Endothelial cell of umbilical vein (primary cell): ENCODE results near the gene CD226. TPM values are rescaled to one million over a fixed set of nuclear protein-coding genes. Genes with fewer than 3 reads are reported as not detected.
"Not testable (repeated sequence)": the region's sequence is repeated elsewhere in the genome, so short reads cannot be mapped to it uniquely, and the experiment has no call there.

Experiments used
- BruUV-seq: library from RNA; stranded (reverse); fragments of 400-500 nt; replicated peaks from 2 replicates; lab custom pipeline; 2021; lab: Mats Ljungman, UMichigan
- CTCF ChIA-PET: fragments of 300-600, 350-600 bp; sonication (Branson Sonifier 250); formaldehyde crosslinking; loops from one replicate; lab custom pipeline; 2021; ENCODE audit warnings: antibody characterized with exemption, inconsistent platforms; lab: Charles Lee
- POLR2A ChIA-PET: fragments of 300-600, 350-600 bp; sonication (Branson Sonifier 250); formaldehyde crosslinking; loops from one replicate; lab custom pipeline; 2021; ENCODE audit warnings: antibody characterized with exemption, inconsistent platforms; lab: Charles Lee
- DNase-seq: peaks from one replicate; pipeline ENCODE4 v3.0.0-alpha.2; 2011; ENCODE audit warnings: low read depth, low spot score
- FAIRE-seq: peaks from 2 replicates; lab custom pipeline; 2011; peaks lifted over from hg19 to GRCh38; lab: Jason Lieb, UNC
- H2AFZ ChIP-seq: 2 replicates; pipeline ENCODE4 v1.6.0; 2012; ENCODE audit warnings: low read depth, low read length, control low read depth, inconsistent platforms
- H3K27ac ChIP-seq: 2 replicates; pipeline ENCODE4 v1.5.1; 2011; ENCODE audit warnings: low read depth, mild to moderate bottlenecking, control low read depth, low read length, moderate library complexity; ENCODE audit not compliant: insufficient read depth
- H3K27me3 ChIP-seq, 2 experiments: 2 replicates each; pipeline versions ENCODE4 v1.6.0 to v1.6.1; 2011; ENCODE audit warnings: low read length in 2 of 2, mixed read lengths in 1 of 2; ENCODE audit not compliant: control insufficient read depth in 2 of 2, insufficient read depth in 2 of 2
- H3K36me3 ChIP-seq, 2 experiments: 2 replicates in 1 of 2; 3 replicates in 1 of 2; pipeline ENCODE4 v1.5.1; 2011; ENCODE audit warnings: low read length in 2 of 2, mild to moderate bottlenecking in 1 of 2, moderate library complexity in 1 of 2; ENCODE audit not compliant: control insufficient read depth in 2 of 2, insufficient read depth in 2 of 2; ENCODE audit errors: extremely low read depth in 1 of 2
- H3K4me1 ChIP-seq: 3 replicates; pipeline ENCODE4 v1.5.1; 2011; ENCODE audit warnings: mild to moderate bottlenecking, low read length; ENCODE audit not compliant: control insufficient read depth, insufficient read depth; ENCODE audit errors: extremely low read depth
- H3K4me2 ChIP-seq: 2 replicates; pipeline ENCODE4 v1.6.1; 2011; ENCODE audit warnings: low read length, control low read depth, mixed read lengths; ENCODE audit not compliant: insufficient read depth
- H3K4me3 ChIP-seq, 3 experiments: fragments of 200-600 bp in 1 of 3; sonication (generic), shearing (Covaris generic) in 1 of 3; replicated peaks in 1 of 3; 2 replicates each; pipeline ENCODE4 v1.5.1; 2011 to 2016; ENCODE audit warnings: control low read depth in 3 of 3, low read length in 3 of 3, mild to moderate bottlenecking in 2 of 3, inconsistent platforms in 1 of 3, low read depth in 1 of 3, moderate library complexity in 1 of 3; ENCODE audit not compliant: insufficient read depth in 1 of 3
- H3K79me2 ChIP-seq: 2 replicates; pipeline ENCODE4 v1.6.0; 2012; ENCODE audit warnings: low read length, inconsistent platforms; ENCODE audit not compliant: control insufficient read depth, insufficient read depth
- H3K9ac ChIP-seq: replicated peaks from 2 replicates; pipeline ENCODE3; 2011; ENCODE audit warnings: low read length, control low read depth; ENCODE audit not compliant: insufficient read depth; ENCODE audit errors: extremely low read depth
- H3K9me1 ChIP-seq: replicated peaks from 3 replicates; pipeline ENCODE4 v1.6.0; 2011; ENCODE audit warnings: mild to moderate bottlenecking, low read length; ENCODE audit not compliant: control insufficient read depth, insufficient read depth; ENCODE audit errors: extremely low read depth
- H3K9me3 ChIP-seq: replicated peaks from 2 replicates; pipeline ENCODE4 v1.5.1; 2012; ENCODE audit warnings: low read length, inconsistent platforms; ENCODE audit not compliant: control insufficient read depth, insufficient read depth
- H4K20me1 ChIP-seq: replicated peaks from 2 replicates; pipeline ENCODE3; 2011; ENCODE audit warnings: mild to moderate bottlenecking, low read length; ENCODE audit not compliant: control insufficient read depth, insufficient read depth; ENCODE audit errors: extremely low read depth
- EZH2 ChIP-seq: IDR thresholded peaks from 2 replicates; pipeline ENCODE4 v1.6.1; 2012; ENCODE audit warnings: borderline replicate concordance, low read depth, mild to moderate bottlenecking, moderate library complexity, low read length, inconsistent platforms; ENCODE audit not compliant: severe bottlenecking
- GATA2 ChIP-seq: IDR thresholded peaks from 2 replicates; pipeline ENCODE4 v1.7.0; 2011; ENCODE audit warnings: low read depth, mild to moderate bottlenecking, moderate library complexity, mixed read lengths, low read length; ENCODE audit not compliant: insufficient read length, insufficient read depth
- JUN ChIP-seq: IDR thresholded peaks from 2 replicates; pipeline ENCODE4 v1.6.1; 2011; ENCODE audit warnings: borderline replicate concordance, low read depth; ENCODE audit not compliant: insufficient read length, insufficient read depth
- MAX ChIP-seq: IDR thresholded peaks from 2 replicates; pipeline ENCODE4 v1.6.1; 2011; ENCODE audit not compliant: insufficient read depth, insufficient read length
- MYC ChIP-seq: IDR thresholded peaks from one replicate; pipeline ENCODE4 v1.6.1; 2011; ENCODE audit warnings: mild to moderate bottlenecking, low read depth, low read length
- POLR2A ChIP-seq: IDR thresholded peaks from 2 replicates; pipeline ENCODE4 v1.6.1; 2012; ENCODE audit warnings: low read depth, mild to moderate bottlenecking, control low read depth, low read length
- POLR2AphosphoS5 ChIP-seq: IDR thresholded peaks from 2 replicates; pipeline ENCODE4 v1.6.1; 2012; ENCODE audit warnings: low read depth, mild to moderate bottlenecking, control low read depth, low read length, moderate library complexity; ENCODE audit not compliant: insufficient read depth
- dilution Hi-C: fragments of 300-500 bp; cut with MboI; formaldehyde crosslinking; loops from one replicate; pipeline ENCODE4 v1.15.0; 2019; ENCODE audit warnings: low sequenced_read_pairs; ENCODE audit not compliant: extremely low pct_ligation_motif_present
- intact Hi-C: fragments of 100-400 bp; cut with micrococcal nuclease; formaldehyde crosslinking; loops from one replicate; pipeline ENCODE4 v1.10.0; 2022
- polyA plus RNA-seq, 4 experiments: library from polyadenylated mRNA; depleted of rRNA in 3 of 4; stranded (reverse) in 3 of 4; unstranded in 1 of 4; fragments of >200 nt; gene quantifications; 2 replicates each; pipeline versions ENCODE4 v1.2.1 to v1.2.3, GENCODE V29; 2011 to 2012; ENCODE audit warnings: missing spikeins in 1 of 4
- total RNA-seq: library from RNA; stranded (reverse); gene quantifications from 2 replicates; pipeline ENCODE4 v1.2.3, GENCODE V29; 2021
- TF ChIP-seq, protein P1 (sequence below), 2 donors: IDR thresholded peaks; 1 replicate in 1 of 2; 2 replicates in 1 of 2; pipeline ENCODE4 v1.5.1; 2011; ENCODE audit warnings: low read length in 2 of 2, mild to moderate bottlenecking in 2 of 2, moderate library complexity in 2 of 2, control low read depth in 1 of 2, inconsistent platforms in 1 of 2, low read depth in 1 of 2; ENCODE audit not compliant: insufficient read depth in 1 of 2; ENCODE audit errors: extremely low read depth in 1 of 2

The CD226 gene
- total and polyA plus RNA-seq, 2 donors (not counting 3 experiments of a cell fraction or from before 2014, with no cell fraction given): 0.20 TPM; not detected in 1

- dilution Hi-C loops: no loop called here
- no peaks in the 10 kb centered on the region for H3K4me1 ChIP-seq
- no peaks in the 10 kb centered on the region for H4K20me1 ChIP-seq
- intact Hi-C loops: no loop called here
- H3K27ac ChIP-seq: no peak overlapping the region
- FAIRE-seq: no peak
- H3K9me3 ChIP-seq: no peaks in the 10 kb centered on the region
- no peak overlapping the region for H3K9ac ChIP-seq
- CTCF ChIA-PET: interaction anchor here (0.7 kb wide), 1 partner anchor 17 kb away, joined by 3 read pairs; no protein-coding TSS in a partner anchor
- H3K79me2 ChIP-seq: no peaks in the 10 kb centered on the region
- DNase-seq: no peak
- TF ChIP-seq POLR2A (no peak), EZH2 (no peak), POLR2AphosphoS5 (no peak), JUN (no peak), MAX (no peak), GATA2 (no peak), MYC (no peak)
- TF ChIP-seq, protein P1, sequence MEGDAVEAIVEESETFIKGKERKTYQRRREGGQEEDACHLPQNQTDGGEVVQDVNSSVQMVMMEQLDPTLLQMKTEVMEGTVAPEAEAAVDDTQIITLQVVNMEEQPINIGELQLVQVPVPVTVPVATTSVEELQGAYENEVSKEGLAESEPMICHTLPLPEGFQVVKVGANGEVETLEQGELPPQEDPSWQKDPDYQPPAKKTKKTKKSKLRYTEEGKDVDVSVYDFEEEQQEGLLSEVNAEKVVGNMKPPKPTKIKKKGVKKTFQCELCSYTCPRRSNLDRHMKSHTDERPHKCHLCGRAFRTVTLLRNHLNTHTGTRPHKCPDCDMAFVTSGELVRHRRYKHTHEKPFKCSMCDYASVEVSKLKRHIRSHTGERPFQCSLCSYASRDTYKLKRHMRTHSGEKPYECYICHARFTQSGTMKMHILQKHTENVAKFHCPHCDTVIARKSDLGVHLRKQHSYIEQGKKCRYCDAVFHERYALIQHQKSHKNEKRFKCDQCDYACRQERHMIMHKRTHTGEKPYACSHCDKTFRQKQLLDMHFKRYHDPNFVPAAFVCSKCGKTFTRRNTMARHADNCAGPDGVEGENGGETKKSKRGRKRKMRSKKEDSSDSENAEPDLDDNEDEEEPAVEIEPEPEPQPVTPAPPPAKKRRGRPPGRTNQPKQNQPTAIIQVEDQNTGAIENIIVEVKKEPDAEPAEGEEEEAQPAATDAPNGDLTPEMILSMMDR (IDR thresholded peaks at IDR 0.05; ENCODE audit: extremely low read depth in 1 of 2, insufficient read depth in 1 of 2, low read depth in 1 of 2, low read length in 2 of 2): no peak
- no peak overlapping the region for H3K4me3 ChIP-seq
- POLR2A ChIA-PET: no interaction called here
- H3K9me1 ChIP-seq: no peaks in the 10 kb centered on the region
- H3K4me2 ChIP-seq: no peak overlapping the region
- H2AFZ ChIP-seq: no peak overlapping the region
- no peaks in the 10 kb centered on the region for H3K36me3 ChIP-seq
- H3K27me3 ChIP-seq: no peaks in the 10 kb centered on the region
- BruUV-seq: no TSS peak
Measured at GRCh38 chr18:69865776-69866175, 81.9 kb downstream of the CD226 start.

- FAIRE-seq: not testable (repeated sequence)
Measured at GRCh38 chr18:69864802-69865201, 82.9 kb downstream of the CD226 start.

More at GRCh38 chr18:69864802-69865201, 82.9 kb downstream of the CD226 start:
- DNase-seq, H4K20me1 ChIP-seq, CTCF ChIA-PET, H3K9me1 ChIP-seq, BruUV-seq, intact Hi-C loops, H3K9ac ChIP-seq, POLR2A ChIA-PET, H2AFZ ChIP-seq, dilution Hi-C loops, H3K4me3 ChIP-seq, H3K9me3 ChIP-seq, H3K27ac ChIP-seq, H3K79me2 ChIP-seq, H3K4me2 ChIP-seq, H3K27me3 ChIP-seq, H3K36me3 ChIP-seq, H3K4me1 ChIP-seq: not testable (repeated sequence)
